Measurements from ENCODE around the gene SLC9A9.

SLC9A9 gene

DNA sequence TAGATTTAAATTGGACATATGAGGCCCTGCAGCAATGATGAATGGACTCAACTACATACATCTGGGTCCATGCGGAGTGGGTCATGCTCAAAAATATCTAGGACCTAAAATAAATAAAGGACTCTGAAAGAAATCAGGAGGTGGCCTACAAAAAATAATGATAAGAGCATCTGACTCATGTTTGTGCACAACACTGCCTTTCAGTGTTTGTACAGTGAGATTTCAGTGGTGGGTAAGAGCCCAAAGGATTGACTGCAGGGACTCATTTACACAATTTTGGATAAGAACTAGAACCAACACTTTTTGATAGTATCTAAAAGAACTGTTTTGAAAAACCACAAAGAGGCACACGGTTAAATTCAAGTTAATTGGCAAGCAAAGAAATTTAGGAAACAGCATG, 285.5 kb downstream of the SLC9A9 start:
- H3K4me3 ChIP-seq (ENCODE audit: control insufficient read depth, low read depth, low read length) = no peak overlapping the region
- no peak for DNase-seq (ENCODE audit: low read depth)
- TF ChIP-seq, protein P1, sequence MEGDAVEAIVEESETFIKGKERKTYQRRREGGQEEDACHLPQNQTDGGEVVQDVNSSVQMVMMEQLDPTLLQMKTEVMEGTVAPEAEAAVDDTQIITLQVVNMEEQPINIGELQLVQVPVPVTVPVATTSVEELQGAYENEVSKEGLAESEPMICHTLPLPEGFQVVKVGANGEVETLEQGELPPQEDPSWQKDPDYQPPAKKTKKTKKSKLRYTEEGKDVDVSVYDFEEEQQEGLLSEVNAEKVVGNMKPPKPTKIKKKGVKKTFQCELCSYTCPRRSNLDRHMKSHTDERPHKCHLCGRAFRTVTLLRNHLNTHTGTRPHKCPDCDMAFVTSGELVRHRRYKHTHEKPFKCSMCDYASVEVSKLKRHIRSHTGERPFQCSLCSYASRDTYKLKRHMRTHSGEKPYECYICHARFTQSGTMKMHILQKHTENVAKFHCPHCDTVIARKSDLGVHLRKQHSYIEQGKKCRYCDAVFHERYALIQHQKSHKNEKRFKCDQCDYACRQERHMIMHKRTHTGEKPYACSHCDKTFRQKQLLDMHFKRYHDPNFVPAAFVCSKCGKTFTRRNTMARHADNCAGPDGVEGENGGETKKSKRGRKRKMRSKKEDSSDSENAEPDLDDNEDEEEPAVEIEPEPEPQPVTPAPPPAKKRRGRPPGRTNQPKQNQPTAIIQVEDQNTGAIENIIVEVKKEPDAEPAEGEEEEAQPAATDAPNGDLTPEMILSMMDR (conservative IDR thresholded peaks at IDR 0.05; ENCODE audit: control insufficient read depth, insufficient read depth, low read depth, low read length) = no peak

DNA sequence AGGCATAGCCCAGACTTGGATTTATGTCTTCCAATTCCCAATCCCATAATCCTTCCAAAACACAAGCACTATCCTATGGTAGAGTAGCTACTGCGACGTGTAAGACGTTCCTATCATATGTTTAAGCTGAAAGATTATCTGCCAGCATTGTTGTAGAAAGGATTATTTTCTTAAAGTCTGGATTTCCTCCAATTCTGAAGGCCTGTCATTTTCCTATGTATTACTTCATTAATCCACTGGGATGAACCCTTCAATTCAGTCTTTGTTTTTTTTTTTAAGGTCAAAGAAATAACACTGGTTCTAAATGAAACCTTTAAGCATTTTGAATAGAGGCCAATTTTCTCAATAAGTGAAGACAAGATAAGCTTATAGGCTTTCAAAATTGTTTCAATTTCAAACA, 289.0 kb downstream of the SLC9A9 start:
- H3K4me3 ChIP-seq (ENCODE audit: control insufficient read depth, low read depth, low read length) = no peak overlapping the region
- TF ChIP-seq, protein P1 (conservative IDR thresholded peaks at IDR 0.05; ENCODE audit: control insufficient read depth, insufficient read depth, low read depth, low read length) = no peak
- DNase-seq (ENCODE audit: low read depth) = no peak

DNA sequence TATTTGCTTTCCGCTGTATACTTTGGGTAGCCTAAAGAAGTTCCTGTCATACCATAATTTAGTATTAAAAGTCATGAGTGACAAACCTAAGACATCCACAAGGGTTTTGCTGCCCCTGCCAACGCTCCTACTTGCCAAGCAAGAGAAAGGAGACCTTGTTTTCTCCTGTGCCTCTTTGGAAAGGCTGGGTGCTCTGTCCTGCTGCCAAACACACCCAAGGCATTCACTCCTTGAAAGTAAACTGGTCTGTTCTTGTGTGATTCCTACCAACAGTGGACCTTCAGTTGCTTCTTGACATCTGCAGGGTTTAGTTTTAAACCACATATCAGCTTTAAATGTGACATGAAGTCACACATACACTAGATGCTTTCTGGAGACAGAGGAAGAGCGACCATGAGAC, 295.4 kb downstream of the SLC9A9 start:
- no peak overlapping the region for H3K4me3 ChIP-seq (ENCODE audit: control insufficient read depth, low read depth, low read length)
- TF ChIP-seq, protein P1 (conservative IDR thresholded peaks at IDR 0.05; ENCODE audit: control insufficient read depth, insufficient read depth, low read depth, low read length) = no peak
- DNase-seq (ENCODE audit: low read depth) = no peak

DNA sequence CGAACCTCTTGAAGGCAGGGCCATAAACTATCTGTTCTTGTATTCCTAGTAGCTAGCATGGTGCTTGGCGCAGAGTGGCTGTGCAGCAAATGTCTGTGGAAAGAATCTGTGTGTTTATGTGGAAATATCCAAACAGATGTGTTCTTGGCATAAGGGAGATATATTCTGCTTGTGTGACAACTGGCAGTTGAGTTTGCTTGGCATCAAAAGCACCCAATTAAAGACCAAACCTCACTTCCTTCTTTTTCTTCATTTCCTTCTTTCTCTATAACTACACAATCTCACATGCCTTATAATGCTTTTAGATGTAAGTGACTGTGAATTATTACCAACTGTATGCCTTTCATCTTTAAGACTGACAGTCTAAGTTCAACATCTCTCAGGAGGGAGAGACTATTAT, 296.5 kb downstream of the SLC9A9 start:
- DNase-seq (ENCODE audit: low read depth) = no peak
- no peak overlapping the region for H3K4me3 ChIP-seq (ENCODE audit: control insufficient read depth, low read depth, low read length)
- TF ChIP-seq, protein P1 (conservative IDR thresholded peaks at IDR 0.05; ENCODE audit: control insufficient read depth, insufficient read depth, low read depth, low read length) = no peak

DNA sequence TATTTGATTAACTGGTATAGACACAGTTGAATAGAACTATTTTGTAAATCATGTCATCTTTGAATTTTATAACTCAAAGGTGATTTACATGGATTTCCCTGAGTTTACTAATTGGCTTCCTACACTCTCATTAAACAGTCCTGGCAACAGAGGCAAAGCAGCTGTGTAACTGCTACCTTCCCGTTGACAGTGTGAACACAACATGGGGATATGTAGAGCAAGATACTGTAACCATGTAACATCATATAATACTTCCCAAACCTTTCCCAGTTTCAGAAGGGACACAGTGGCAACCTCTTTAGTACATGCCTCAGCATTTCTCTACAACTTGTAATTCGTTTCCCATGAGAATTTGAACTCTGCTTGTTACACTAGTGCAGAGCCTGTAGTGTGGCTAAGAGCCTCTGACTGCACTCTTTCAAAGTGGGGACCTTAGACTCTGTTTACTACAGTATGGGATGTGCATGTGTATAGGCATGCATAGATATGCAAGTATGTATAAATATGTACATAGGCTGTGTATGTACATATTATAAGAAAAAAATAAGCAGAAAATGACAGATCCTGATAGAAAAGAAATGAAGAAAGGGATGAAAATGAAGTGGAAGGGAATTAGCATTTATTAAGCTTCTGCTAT, 299.3 kb downstream of the SLC9A9 start:
- TF ChIP-seq, protein P1 (conservative IDR thresholded peaks at IDR 0.05; ENCODE audit: control insufficient read depth, insufficient read depth, low read depth, low read length) = no peak
- no peak overlapping the region for H3K4me3 ChIP-seq (ENCODE audit: control insufficient read depth, low read depth, low read length)
- no peak for DNase-seq (ENCODE audit: low read depth)

DNA sequence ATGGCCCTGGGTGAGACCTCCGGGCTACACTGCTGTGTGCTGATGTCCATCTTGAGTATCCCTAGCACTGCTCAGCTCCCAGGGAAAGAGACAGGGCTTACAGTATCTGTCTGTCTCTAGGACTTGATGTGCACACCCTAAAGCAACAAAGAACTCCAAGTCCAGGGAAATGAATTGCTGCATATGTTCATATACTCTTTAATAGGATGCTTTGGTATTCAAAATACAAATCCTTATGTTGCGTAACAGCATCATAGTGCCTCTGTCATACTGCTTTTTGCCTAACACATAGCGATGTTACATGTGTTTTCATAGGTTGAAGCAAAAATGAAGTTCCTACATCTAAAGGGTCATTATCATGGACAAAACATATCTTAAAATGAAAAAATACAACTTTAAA, 299.9 kb downstream of the SLC9A9 start:
- TF ChIP-seq, protein P1 (conservative IDR thresholded peaks at IDR 0.05; ENCODE audit: control insufficient read depth, insufficient read depth, low read depth, low read length) = no peak
- DNase-seq (ENCODE audit: low read depth) = no peak

DNA sequence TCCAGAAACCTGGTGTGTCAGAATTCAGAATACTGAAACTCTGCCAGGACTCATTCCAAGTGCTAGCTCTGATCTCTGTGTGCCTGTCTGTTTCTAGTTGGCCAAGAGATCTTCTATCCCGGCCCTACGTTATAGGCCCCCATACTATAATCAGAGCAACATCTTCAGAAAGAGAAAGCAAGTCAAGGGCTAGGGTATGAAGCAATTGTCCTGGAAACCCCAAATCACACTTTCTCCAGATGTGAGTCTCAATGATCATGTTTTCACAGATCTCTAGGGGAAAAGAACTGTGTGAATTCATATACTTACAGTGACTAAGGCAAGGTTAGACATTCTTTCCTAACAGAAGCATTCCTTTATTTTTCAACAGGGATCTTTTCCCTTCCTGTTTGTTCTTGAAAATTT, 309.7 kb downstream of the SLC9A9 start:
- H3K4me3 ChIP-seq (ENCODE audit: control insufficient read depth, low read depth, low read length) = no peak overlapping the region
- TF ChIP-seq, protein P1 (conservative IDR thresholded peaks at IDR 0.05; ENCODE audit: control insufficient read depth, insufficient read depth, low read depth, low read length) = no peak
- peak; percentile 97 for DNase-seq (ENCODE audit: low read depth)

More for the DNA sequence above, 299.9 kb downstream of the SLC9A9 start:
- no peak overlapping the region for H3K4me3 ChIP-seq (ENCODE audit: control insufficient read depth, low read depth, low read length)
